ENCODE data around the gene BAIAP2L2. TPM values are rescaled to one million over a fixed set of nuclear protein-coding genes. Genes with fewer than 3 reads are reported as not detected.

The BAIAP2L2 gene
- total RNA-seq, 1 donor from 2014 or later: 0.61 TPM

- intact Hi-C loops (cut with micrococcal nuclease): no loop called here
These were observed 1.7 kb downstream of the BAIAP2L2 start for GRCh38 chr22:38108561-38109319.

GRCh38 chr22:38107692-38108515 lies 2.6 kb downstream of the BAIAP2L2 start:
- intact Hi-C loops (cut with micrococcal nuclease): no loop called here

GRCh38 chr22:38106814-38107578 lies 3.5 kb downstream of the BAIAP2L2 start:
- intact Hi-C loops (cut with micrococcal nuclease): no loop called here

- intact Hi-C loops (cut with micrococcal nuclease): loop anchor here (5.0 kb wide), 1 partner anchor 468 kb away; the partner anchor contains the start of gene DMC1
These were observed 6.4 kb downstream of the BAIAP2L2 start for GRCh38 chr22:38104084-38104483.

- intact Hi-C loops (cut with micrococcal nuclease): loop anchor here (5.0 kb wide), 1 partner anchor 469 kb away; the partner anchor contains the start of gene DMC1
These were observed 6.8 kb downstream of the BAIAP2L2 start for GRCh38 chr22:38103641-38104040.

- intact Hi-C loops (cut with micrococcal nuclease): no loop called here
These were observed 11.9 kb downstream of the BAIAP2L2 start for GRCh38 chr22:38098410-38099249.

- intact Hi-C loops (cut with micrococcal nuclease): no loop called here
These were observed 12.7 kb downstream of the BAIAP2L2 start for GRCh38 chr22:38097557-38098409.

GRCh38 chr22:38097058-38097457 lies 13.4 kb downstream of the BAIAP2L2 start:
- intact Hi-C loops (cut with micrococcal nuclease): no loop called here

- intact Hi-C loops (cut with micrococcal nuclease): no loop called here
These were observed 21.0 kb downstream of the BAIAP2L2 start for GRCh38 chr22:38089474-38089851.

GRCh38 chr22:38088629-38089473 lies 21.6 kb downstream of the BAIAP2L2 start:
- intact Hi-C loops (cut with micrococcal nuclease): no loop called here

- intact Hi-C loops (cut with micrococcal nuclease): no loop called here
These were observed 22.6 kb downstream of the BAIAP2L2 start for GRCh38 chr22:38087855-38088254.

- intact Hi-C loops (cut with micrococcal nuclease): no loop called here
These were observed 23.5 kb downstream of the BAIAP2L2 start for GRCh38 chr22:38086942-38087341.

- intact Hi-C loops (cut with micrococcal nuclease): no loop called here
These were observed 24.3 kb downstream of the BAIAP2L2 start for GRCh38 chr22:38086001-38086845.

- intact Hi-C loops (cut with micrococcal nuclease): no loop called here
These were observed 25.0 kb downstream of the BAIAP2L2 start for GRCh38 chr22:38085501-38085900.

GRCh38 chr22:38085056-38085455 lies 25.4 kb downstream of the BAIAP2L2 start:
- intact Hi-C loops (cut with micrococcal nuclease): no loop called here

GRCh38 chr22:38083931-38084631 lies 26.4 kb downstream of the BAIAP2L2 start, which contains the start of gene SLC16A8:
Gene SLC16A8, minus strand, starts transcription at chr22:38084184. Its CDS starts 1,311 bp downstream, at chr22:38082873.
- intact Hi-C loops (cut with micrococcal nuclease): no loop called here

All from T-helper 1 cell treated with Interleukin-12 subunit alpha and Interleukin-12 subunit beta and Interleukin-4 antibody, amounts not matched to agents 30 ng/mL and 1 ng/mL, for 36 hours (primary cell).